IMR-90 (cell line): ENCODE results near the gene ERRFI1.
A peak's percentile ranks its signal among the peaks of the same experiment; 100 is the strongest.

Experiments
- CEBPB ChIP-seq: IDR thresholded peaks from 2 replicates; pipeline ENCODE4 v1.6.1; 2012; ENCODE audit warnings: low read depth, low read length, improper control_type of control experiment
- CHD1 ChIP-seq: IDR thresholded peaks from 2 replicates; pipeline ENCODE4 v1.6.1; 2012; ENCODE audit warnings: low read depth, low read length, improper control_type of control experiment
- CTCF ChIP-seq: conservative IDR thresholded peaks from 2 replicates; pipeline ENCODE4 v1.5.1; 2012; ENCODE audit warnings: mild to moderate bottlenecking, low read depth, low read length, improper control_type of control experiment
- ELK1 ChIP-seq: fragments of 150-350 bp; IDR thresholded peaks from 2 replicates; pipeline ENCODE4 v1.6.1; 2016; ENCODE audit warnings: low read depth, mild to moderate bottlenecking, low read length, moderate library complexity, borderline replicate concordance
- POLR2A ChIP-seq: IDR thresholded peaks from 2 replicates; pipeline ENCODE4 v1.6.1; 2012; ENCODE audit warnings: mild to moderate bottlenecking, low read depth, low read length
- RAD21 ChIP-seq: IDR thresholded peaks from 2 replicates; pipeline ENCODE4 v1.6.1; 2012; ENCODE audit warnings: low read length, improper control_type of control experiment
- RCOR1 ChIP-seq: IDR thresholded peaks from 2 replicates; pipeline ENCODE4 v1.6.1; 2012; ENCODE audit warnings: mild to moderate bottlenecking, low read length, improper control_type of control experiment; ENCODE audit not compliant: insufficient replicate concordance
- SMC3 ChIP-seq: fragments of 150-350 bp; IDR thresholded peaks from 2 replicates; pipeline ENCODE4 v1.6.1; 2016; ENCODE audit warnings: low read depth, mild to moderate bottlenecking, antibody characterized with exemption, low read length, moderate library complexity
- USF2 ChIP-seq: fragments of 150-350 bp; IDR thresholded peaks from 2 replicates; pipeline ENCODE4 v1.6.1; 2017; ENCODE audit warnings: mild to moderate bottlenecking, antibody characterized with exemption, low read length, low read depth

GRCh38 chr1:8059161-8059622 lies 33.1 kb upstream of the ERRFI1 start:
- TF ChIP-seq CTCF (no peak), ELK1 (no peak), USF2 (no peak), POLR2A (no peak), CHD1 (no peak), SMC3 (no peak), CEBPB (peak; percentile 78), RAD21 (no peak), RCOR1 (no peak)
